ENCODE data around the gene MSRB3. TPM values are rescaled to one million over a fixed set of nuclear protein-coding genes. Genes with fewer than 3 reads are reported as not detected.

MSRB3 gene
- total RNA-seq, 1 donor from 2014 or later = 1.6 TPM

DNA sequence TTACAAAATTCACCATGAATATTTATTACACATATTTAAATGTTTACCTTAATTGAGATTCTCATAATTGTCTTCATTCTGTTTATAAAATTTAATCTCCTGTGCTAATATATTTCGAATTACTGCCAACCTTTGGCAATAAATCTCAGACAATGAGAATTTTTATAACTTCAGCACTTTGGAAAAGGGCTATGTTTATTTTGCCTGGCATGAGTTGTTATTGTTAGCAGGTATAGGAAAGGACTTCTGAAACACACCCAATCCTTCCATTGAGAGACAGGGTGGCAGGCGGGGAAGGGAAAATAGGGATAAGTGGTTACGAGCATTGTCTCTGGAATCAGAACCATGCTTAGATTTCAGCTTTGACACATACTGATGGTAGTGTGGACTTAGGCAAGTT lies 12.1 kb upstream of the MSRB3 start:
- Histone ChIP-seq H3K27me3 (ENCODE audit: control insufficient read depth, insufficient read depth, low read length) (peaks cover 2% of the 10 kb centered on the region), H3K36me3 (ENCODE audit: control insufficient read depth, insufficient read depth, low read length) (no peaks in the 10 kb centered on the region), H3K4me3 (ENCODE audit: low read depth, low read length) (no peak overlapping the region)
- TF ChIP-seq, protein P1, sequence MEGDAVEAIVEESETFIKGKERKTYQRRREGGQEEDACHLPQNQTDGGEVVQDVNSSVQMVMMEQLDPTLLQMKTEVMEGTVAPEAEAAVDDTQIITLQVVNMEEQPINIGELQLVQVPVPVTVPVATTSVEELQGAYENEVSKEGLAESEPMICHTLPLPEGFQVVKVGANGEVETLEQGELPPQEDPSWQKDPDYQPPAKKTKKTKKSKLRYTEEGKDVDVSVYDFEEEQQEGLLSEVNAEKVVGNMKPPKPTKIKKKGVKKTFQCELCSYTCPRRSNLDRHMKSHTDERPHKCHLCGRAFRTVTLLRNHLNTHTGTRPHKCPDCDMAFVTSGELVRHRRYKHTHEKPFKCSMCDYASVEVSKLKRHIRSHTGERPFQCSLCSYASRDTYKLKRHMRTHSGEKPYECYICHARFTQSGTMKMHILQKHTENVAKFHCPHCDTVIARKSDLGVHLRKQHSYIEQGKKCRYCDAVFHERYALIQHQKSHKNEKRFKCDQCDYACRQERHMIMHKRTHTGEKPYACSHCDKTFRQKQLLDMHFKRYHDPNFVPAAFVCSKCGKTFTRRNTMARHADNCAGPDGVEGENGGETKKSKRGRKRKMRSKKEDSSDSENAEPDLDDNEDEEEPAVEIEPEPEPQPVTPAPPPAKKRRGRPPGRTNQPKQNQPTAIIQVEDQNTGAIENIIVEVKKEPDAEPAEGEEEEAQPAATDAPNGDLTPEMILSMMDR (IDR thresholded peaks at IDR 0.05; ENCODE audit: insufficient read depth, low read length, severe bottlenecking) = no peak
- DNase-seq (ENCODE audit: low read depth) = no peak
- no peak for FAIRE-seq

DNA sequence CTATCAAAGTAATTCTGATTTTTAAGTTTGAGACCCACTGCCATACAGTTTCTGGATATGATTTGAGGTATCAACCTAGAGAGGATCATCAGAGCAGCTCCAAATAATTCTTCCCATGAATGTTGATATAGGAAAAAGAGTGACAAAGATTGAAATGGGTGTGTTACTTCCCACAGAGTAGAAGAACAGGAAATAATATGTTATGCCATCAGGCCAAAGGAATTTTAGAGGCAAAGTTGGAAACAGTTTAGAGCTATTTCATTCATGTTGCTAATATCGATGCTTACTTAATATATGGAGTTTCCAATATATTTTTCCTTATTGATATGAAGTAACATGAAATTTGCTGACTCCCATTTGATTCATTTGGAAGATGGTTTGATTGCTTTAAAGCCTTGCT lies 8.9 kb upstream of the MSRB3 start:
- no peak for FAIRE-seq

DNA sequence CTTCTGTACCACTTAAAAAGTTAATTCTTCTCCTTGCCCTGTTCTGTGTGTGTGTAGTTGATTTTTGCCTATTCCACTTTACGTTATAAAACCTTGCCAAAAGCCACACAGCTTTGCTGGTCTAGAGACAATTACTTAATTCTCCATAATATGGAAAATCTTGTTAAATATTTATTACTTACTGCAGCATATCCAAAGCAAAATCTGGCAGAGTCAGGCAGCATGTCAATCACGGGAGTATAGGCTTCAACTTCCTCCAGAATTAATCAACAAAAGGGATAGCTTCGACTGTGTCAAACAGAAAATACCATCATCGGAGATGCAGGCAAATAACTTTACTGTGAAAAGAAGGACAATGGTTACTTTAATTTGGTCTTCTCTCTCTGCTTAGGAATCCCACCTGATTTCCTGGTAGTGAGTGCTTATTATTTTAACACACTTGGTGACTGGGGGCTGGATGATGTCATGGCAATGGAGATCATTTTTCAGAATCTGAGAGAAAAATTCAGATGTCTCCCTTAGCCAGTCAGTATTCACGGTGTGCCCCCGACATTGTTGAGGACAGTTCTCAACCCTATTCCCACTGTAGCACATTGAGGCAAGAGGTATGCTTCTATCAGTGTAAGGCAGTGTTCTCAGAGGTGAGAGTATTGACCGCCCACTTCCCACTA lies 3.7 kb upstream of the MSRB3 start:
- TF ChIP-seq, protein P1 (IDR thresholded peaks at IDR 0.05; ENCODE audit: insufficient read depth, low read length, severe bottlenecking) = no peak
- FAIRE-seq = no peak
- no peaks in the 10 kb centered on the region for H3K27me3 ChIP-seq (ENCODE audit: control insufficient read depth, insufficient read depth, low read length)
- H3K4me3 ChIP-seq (ENCODE audit: low read depth, low read length) = no peak overlapping the region
- DNase-seq (ENCODE audit: low read depth) = no peak
- no peaks in the 10 kb centered on the region for H3K36me3 ChIP-seq (ENCODE audit: control insufficient read depth, insufficient read depth, low read length)

More for the DNA sequence above, 8.9 kb upstream of the MSRB3 start:
- Histone ChIP-seq H3K4me3 (ENCODE audit: low read depth, low read length) (no peak overlapping the region), H3K36me3 (ENCODE audit: control insufficient read depth, insufficient read depth, low read length) (no peaks in the 10 kb centered on the region), H3K27me3 (ENCODE audit: control insufficient read depth, insufficient read depth, low read length) (peaks cover 2% of the 10 kb centered on the region)
- TF ChIP-seq, protein P1 (IDR thresholded peaks at IDR 0.05; ENCODE audit: insufficient read depth, low read length, severe bottlenecking) = no peak
- DNase-seq (ENCODE audit: low read depth) = peak; percentile 55

DNA sequence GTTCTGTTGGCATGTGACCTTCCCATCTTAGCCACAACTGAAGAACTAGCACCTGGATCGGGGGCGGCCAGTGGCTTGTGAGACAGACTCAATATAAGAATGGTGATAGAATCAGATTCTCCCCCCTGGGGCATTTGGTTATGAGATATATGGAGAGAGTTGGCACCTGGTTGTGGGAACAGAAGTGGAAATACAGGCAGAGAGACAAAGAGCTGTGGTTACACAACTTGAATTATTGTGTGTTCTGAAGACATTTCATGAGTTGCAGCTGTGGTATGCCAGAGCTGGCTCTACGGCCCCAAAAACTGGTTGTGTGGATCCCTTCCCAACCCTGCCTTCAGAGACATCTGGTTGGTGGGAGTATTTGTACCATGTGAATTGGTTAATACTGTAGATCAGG lies 2.9 kb upstream of the MSRB3 start:
- no peak for DNase-seq (ENCODE audit: low read depth)
- Histone ChIP-seq H3K4me3 (ENCODE audit: low read depth, low read length) (no peak overlapping the region), H3K36me3 (ENCODE audit: control insufficient read depth, insufficient read depth, low read length) (no peaks in the 10 kb centered on the region), H3K27me3 (ENCODE audit: control insufficient read depth, insufficient read depth, low read length) (no peaks in the 10 kb centered on the region)
- FAIRE-seq = no peak
- TF ChIP-seq, protein P1 (IDR thresholded peaks at IDR 0.05; ENCODE audit: insufficient read depth, low read length, severe bottlenecking) = no peak

DNA sequence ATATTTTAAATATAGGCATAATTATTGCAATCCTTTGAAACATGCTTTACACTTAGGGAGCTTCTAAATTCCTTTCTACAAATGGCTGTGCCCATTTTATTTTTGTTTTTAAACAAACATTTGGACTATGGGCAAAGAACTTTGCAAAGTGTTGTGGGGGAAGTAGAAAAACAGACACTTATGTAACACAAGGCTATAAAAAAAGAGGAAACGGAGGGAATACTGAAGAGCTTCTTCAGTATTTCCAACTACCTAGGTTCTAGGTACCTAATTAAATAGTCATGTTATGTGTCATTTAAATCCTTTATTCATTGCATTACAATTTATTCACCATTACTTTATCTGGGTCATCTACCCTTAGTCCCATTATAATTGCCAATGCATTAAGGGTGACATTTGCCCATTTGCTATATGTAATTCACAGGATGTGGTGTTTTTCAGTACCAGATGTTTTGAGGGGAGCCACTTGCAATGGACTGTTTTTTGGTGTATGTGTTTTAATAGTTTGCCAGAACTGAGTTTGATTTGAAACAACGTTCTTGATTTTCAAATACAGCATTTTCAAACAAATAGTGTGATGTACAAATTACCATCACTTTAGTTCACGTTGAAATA lies 1.5 kb upstream of the MSRB3 start:
- TF ChIP-seq, protein P1 (IDR thresholded peaks at IDR 0.05; ENCODE audit: insufficient read depth, low read length, severe bottlenecking) = no peak
- H3K36me3 ChIP-seq (ENCODE audit: control insufficient read depth, insufficient read depth, low read length) = no peaks in the 10 kb centered on the region
- H3K4me3 ChIP-seq (ENCODE audit: low read depth, low read length) = no peak overlapping the region
- FAIRE-seq = no peak
- DNase-seq (ENCODE audit: low read depth) = no peak
- no peaks in the 10 kb centered on the region for H3K27me3 ChIP-seq (ENCODE audit: control insufficient read depth, insufficient read depth, low read length)
